Posterior cingulate gyrus (tissue), 11 donors: Measurements from ENCODE around the gene TNIP1.

Source experiments
- DNase-seq, 10 donors: peaks; one replicate each; pipeline versions ENCODE4 v3.0.0 to v3.0.0-alpha.2; 2020 to 2021; ENCODE audit warnings: mixed read lengths in 3 of 10
- intact Hi-C: fragments of 100-400 bp; cut with DNase I; formaldehyde crosslinking; loops from one replicate; pipeline ENCODE4 v1.15.1; 2023

TNIP1 gene

GRCh38 chr5:151107084-151107483, 26.2 kb upstream of the TNIP1 start:
- peak in 1 of 10 donors; percentile 0 for DNase-seq

DNA sequence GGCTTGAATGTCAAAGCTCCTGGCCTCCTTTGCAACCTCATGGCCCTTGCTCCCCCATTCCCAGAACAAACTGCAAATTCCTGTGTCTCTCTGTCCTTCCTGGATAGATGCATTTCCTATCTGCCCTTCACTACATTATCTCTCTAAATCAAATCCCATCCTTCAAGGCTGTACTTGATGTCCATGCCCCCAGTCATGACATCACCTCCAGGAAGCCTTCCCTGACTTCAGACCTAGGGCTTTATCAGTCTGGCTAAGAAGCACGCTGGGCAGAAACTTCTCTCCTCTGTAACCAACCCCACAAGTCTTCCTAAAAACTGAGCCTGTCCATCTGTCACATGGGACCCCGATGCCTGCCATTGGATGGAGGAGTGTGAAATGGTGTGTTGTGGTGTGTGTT, 25.7 kb upstream of the TNIP1 start:
- DNase-seq = no peak
- intact Hi-C loops = no loop called here

More at GRCh38 chr5:151107084-151107483, 26.2 kb upstream of the TNIP1 start:
- intact Hi-C loops = no loop called here

DNA sequence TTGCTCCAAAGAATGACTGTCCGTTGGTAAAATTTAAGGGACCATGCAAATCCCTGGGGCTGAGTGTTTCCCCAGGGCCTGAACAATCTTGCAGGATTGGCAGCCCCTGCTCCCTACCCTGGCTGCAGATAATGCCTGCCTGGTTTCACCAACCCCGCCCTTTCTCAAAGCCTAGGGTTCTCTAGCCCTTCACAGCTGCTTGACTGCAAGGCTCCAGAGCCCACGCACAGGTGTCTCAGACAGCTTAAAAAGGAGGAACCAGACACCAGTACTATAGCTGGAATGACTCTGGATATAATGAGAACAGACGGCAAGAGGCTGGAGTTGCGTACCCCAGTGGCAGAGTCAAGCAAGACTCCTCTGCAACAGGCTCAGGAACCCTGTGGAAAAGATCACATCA, 25.2 kb upstream of the TNIP1 start:
- no peak for DNase-seq
- intact Hi-C loops = no loop called here

DNA sequence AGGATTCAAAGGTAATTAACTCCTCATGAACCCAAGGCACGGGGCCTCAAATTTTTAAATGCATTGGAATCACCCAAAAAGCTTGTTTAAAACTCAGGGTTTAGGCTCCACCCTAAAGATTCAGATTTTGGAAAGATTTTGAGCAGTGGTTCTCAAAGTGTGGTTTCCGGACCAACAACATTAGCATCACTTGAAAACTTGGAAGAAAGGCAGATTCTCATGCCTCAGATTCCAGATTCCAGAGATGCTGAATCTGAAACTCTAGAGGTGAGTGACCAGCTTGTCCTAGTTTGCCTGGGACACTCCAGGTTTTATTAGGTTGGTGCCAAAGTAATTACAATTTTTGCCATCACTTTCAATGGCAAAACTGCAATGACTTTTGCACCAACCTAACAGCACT, 24.7 kb upstream of the TNIP1 start:
- intact Hi-C loops = no loop called here

GRCh38 chr5:151104795-151105194, 24.0 kb upstream of the TNIP1 start:
- DNase-seq = no peak
- intact Hi-C loops = no loop called here

More for the DNA sequence above, 24.7 kb upstream of the TNIP1 start:
- DNase-seq = no peak

DNA sequence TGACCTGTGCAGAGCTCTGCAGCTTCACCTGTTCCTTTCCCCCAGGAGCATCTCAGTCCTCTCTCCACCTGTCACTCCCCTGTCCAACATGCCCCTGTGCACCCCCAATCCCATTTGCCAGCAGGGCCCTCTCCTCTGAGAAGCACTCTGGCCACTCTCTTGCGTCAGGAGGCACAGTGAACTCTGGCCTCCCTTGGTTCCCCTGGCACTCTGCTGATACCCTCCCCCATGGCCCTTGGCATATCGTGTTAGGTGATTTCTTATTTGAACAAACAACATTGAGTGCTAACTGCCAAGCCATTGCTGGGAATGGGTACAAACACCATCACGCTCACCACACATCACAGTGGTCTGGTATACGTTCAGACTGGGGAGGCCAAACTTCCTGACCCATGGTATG, 20.9 kb upstream of the TNIP1 start:
- DNase-seq = no peak
- intact Hi-C loops = no loop called here

- DNase-seq = no peak
- intact Hi-C loops = no loop called here
Observed at GRCh38 chr5:151101151-151101550, 20.3 kb upstream of the TNIP1 start.

- DNase-seq = no peak
- intact Hi-C loops = no loop called here
Observed at GRCh38 chr5:151100681-151101080, 19.8 kb upstream of the TNIP1 start.

DNA sequence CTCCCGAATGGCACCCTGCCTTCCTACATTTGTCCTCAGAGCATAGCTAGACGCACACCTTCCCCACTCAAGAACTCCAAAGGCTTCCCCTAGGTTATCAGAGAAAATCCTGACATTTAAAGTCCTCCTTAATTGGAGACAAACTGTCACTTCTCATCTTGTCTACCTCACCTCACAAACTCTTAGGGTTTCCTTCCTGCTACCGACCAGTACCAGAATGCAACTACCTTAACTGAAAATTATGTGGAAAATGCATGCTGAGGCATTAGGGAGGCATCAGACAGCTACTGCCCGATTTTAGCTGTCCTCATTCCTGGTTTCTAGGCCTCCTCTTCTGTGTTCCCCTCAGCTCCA, 17.9 kb upstream of the TNIP1 start:
- DNase-seq = no peak
- intact Hi-C loops = no loop called here

GRCh38 chr5:151097820-151098767, 17.3 kb upstream of the TNIP1 start:
- intact Hi-C loops = no loop called here

DNA sequence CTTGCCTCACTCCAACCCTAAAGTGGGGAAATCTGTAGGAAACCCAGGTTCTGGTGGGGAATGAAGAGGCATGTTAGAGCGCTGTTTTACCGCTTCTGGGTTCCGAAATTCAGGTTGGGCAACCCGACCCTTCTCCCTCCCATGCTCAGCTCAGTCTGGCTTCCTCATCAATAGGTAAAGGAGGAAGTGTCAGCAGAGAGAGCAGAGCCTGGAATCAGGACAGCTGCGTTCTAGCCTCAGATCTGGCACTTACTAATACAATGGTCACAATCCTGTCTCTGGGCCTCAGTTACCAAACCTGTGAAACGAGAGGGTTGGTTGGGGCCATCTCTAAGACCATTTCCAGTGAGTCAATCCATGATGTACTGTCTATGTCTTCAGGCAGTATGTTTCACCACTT, 16.2 kb upstream of the TNIP1 start:
- intact Hi-C loops = no loop called here
- DNase-seq = no peak

More at GRCh38 chr5:151097820-151098767, 17.3 kb upstream of the TNIP1 start:
- DNase-seq = no peak

- intact Hi-C loops = no loop called here
- DNase-seq = no peak
Observed at GRCh38 chr5:151096001-151096373, 15.2 kb upstream of the TNIP1 start.

DNA sequence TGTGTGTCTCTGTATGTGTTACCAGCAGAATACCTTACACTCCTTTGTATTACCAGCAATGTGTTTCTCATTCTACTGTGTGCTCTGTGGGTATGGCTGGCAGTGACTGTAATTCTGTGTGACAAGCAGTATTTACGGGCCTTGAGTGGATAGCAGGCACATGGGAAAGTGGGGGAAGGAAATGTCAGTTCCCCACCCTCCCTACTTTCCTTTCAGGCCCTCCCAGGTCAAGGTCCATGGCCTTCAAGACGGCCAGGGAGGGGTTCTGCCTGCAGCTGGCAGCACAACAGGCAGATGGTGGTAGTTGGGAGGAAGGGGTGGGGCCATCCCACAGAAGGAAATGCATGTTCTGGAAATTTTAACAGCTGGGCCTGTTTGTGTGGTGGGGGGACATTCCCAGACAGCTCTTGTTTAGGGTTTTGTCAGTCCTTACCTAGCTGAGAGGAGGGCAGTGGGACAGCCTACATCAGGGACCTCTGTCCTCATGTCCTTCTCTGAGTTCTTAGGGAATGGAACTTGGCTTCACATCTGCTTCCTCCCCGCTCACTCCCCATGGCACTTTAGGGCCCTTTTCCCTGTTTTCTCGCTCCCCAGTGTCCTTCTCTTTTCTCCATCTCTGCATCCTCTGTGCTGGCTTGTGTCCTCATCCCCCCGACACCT, 14.6 kb upstream of the TNIP1 start:
- intact Hi-C loops = no loop called here
- peak in 1 of 10 donors; percentile 15 for DNase-seq

GRCh38 chr5:151094852-151095245, 14.0 kb upstream of the TNIP1 start:
- intact Hi-C loops = no loop called here
- DNase-seq = no peak

DNA sequence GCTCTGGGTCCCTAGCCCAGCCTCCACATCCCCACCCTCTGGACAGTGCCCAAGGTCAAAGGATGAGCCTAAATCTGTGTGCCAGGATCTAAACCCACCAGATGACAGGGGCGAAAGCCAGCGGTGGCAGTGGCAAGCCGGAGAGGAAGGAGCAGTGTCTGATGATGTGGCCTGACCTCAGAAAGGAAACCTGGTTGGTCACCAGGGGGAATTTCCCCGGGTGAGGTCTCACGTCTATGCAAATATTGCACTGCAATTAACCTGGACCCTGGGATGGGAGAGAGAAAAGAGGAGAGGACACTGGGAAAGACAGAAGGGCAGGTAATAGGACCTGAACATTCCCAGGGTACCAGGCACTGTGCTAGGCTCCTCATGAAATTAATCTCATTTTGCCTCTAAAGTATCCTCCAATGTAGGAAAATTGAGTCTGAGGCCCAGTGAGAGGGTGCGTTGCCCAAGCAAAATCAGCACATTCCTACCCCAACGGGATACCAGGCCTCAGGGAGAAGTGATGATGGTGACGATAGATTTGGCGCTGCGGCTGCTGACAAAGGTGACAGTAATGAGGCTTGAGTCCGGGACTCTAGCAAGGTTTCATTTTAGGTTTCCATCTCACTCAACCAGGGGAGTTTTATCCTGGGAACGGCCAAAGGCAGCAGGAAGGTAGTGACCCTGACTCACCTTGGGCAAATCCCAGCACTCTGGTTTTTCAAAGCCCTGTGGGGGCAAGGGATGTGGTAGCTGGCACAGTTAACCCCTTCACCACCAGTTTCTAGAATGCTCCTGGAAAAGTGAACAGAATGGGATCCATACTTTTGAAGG, 13.4 kb upstream of the TNIP1 start:
- peak in 1 of 10 donors; percentile 27 for DNase-seq
- intact Hi-C loops = no loop called here

DNA sequence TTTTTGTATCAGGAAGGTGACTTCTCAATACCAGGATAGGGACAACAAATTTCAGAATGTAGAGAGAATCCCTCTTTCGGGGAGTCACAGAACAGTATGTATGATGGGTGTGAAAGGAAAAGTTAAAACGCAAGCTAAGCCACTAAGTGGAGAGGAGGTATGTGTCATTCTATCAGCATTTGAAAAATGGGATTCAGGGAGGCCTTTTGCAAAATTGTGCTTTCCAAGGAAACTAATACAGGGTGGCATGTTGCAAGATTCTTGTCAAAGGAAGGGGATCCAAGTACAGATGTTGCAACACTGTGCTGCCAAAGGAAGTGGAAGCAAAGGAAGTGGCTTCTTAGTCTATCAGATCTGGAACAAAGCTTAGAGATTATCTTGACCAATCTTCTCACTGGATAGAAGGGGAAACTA, 12.6 kb upstream of the TNIP1 start:
- intact Hi-C loops = no loop called here
- DNase-seq = no peak

GRCh38 chr5:151092762-151093161, 11.9 kb upstream of the TNIP1 start:
- intact Hi-C loops = no loop called here
- DNase-seq = peak in 1 of 10 donors; percentile 36

- intact Hi-C loops = no loop called here
Observed at GRCh38 chr5:151089726-151090125, 8.9 kb upstream of the TNIP1 start.

GRCh38 chr5:151088986-151089385, 8.2 kb upstream of the TNIP1 start:
- DNase-seq = no peak

More at GRCh38 chr5:151089726-151090125, 8.9 kb upstream of the TNIP1 start:
- DNase-seq = no peak

GRCh38 chr5:151087486-151087885, 6.7 kb upstream of the TNIP1 start:
- intact Hi-C loops = no loop called here
- DNase-seq = no peak

More at GRCh38 chr5:151088986-151089385, 8.2 kb upstream of the TNIP1 start:
- intact Hi-C loops = no loop called here

DNA sequence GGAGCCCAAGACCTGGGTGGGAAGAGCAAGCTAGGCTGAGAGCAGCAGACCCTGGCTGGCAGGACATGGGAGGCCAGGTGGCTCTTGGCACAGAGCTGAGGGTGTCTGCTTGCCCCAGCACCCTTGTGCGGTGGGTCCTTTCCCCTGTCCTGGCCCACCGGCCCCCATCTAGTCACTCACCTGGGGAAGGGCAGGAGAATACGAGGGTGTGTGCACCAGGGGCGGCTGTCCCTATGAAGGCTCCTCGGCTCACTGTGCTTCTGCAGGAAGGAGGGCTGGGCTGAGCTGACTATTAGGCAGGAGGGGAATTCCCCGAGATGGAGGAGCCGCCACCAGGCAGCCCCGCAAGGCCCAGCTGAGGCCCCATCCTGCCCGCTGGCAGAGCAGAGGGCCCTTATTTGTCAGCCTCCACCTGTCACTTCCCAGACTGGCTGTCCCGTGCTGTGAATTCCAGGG, 6.1 kb upstream of the TNIP1 start:
- DNase-seq = peak in 1 of 10 donors; percentile 45
- intact Hi-C loops = no loop called here
